ENCODE results near the gene MIA3. TPM values are rescaled to one million over a fixed set of nuclear protein-coding genes. Genes with fewer than 3 reads are reported as not detected.

The MIA3 gene
- total and polyA plus RNA-seq, 9 of the 15 experiments (the other 6 are each of a cell fraction or from before 2014, with no cell fraction given): 21.6 to 89.4 (median 40.8) TPM

DNA sequence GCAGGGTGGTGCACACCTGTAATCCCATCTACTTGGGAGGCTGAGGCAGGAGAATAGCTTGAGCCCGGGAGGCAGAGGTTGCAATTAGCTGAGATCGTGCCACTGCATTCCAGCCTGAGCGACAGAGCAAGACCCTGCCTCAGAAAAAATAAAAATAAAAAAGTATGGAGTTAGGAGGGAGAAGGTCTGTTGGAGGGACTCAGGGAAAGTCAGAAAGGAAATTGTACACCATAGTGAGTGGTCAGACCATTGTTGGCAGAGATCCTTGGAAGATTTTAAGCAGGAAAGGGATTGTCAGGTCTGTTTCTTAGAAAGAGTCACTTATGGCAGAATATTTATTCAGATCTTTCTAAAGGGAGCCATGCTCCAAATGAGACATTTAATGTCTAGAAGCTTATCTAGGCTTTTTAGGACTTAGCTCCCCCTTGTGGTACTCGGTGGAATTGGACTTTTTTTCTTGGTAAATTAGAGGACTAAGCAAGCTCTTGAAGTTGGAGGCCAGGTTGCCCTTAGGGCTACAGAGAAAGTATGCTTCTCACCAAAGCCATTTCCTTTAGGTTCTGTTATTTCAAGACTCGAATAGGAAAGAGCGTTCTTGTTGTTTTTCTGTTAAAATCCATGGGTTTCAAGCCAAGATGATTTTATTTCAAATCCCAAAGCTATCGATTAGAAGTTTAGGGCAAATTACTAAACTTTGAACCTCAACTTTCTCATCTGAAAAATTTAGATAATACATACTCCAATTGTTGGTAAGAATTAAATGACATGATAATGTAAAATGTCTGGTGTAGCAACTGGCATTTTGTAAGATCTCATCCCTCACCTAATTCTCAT is 16.5 kb downstream of the MIA3 start (continued):
- TF ChIP-seq, protein P1, sequence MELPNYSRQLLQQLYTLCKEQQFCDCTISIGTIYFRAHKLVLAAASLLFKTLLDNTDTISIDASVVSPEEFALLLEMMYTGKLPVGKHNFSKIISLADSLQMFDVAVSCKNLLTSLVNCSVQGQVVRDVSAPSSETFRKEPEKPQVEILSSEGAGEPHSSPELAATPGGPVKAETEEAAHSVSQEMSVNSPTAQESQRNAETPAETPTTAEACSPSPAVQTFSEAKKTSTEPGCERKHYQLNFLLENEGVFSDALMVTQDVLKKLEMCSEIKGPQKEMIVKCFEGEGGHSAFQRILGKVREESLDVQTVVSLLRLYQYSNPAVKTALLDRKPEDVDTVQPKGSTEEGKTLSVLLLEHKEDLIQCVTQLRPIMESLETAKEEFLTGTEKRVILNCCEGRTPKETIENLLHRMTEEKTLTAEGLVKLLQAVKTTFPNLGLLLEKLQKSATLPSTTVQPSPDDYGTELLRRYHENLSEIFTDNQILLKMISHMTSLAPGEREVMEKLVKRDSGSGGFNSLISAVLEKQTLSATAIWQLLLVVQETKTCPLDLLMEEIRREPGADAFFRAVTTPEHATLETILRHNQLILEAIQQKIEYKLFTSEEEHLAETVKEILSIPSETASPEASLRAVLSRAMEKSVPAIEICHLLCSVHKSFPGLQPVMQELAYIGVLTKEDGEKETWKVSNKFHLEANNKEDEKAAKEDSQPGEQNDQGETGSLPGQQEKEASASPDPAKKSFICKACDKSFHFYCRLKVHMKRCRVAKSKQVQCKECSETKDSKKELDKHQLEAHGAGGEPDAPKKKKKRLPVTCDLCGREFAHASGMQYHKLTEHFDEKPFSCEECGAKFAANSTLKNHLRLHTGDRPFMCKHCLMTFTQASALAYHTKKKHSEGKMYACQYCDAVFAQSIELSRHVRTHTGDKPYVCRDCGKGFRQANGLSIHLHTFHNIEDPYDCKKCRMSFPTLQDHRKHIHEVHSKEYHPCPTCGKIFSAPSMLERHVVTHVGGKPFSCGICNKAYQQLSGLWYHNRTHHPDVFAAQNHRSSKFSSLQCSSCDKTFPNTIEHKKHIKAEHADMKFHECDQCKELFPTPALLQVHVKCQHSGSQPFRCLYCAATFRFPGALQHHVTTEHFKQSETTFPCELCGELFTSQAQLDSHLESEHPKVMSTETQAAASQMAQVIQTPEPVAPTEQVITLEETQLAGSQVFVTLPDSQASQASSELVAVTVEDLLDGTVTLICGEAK (IDR thresholded peaks at IDR 0.05): no peak
- TF ChIP-seq, protein P1 (CRISPR knock-in tag; IDR thresholded peaks at IDR 0.05): no peak
- TF ChIP-seq MYC (IDR thresholded peaks at IDR 0.05; ENCODE audit: low read depth, low read length): peak; percentile 40; the same call in 1 of the 2 replicates
- no peak for TF ChIP-seq MYC (CRISPR knock-in tag; IDR thresholded peaks at IDR 0.05; ENCODE audit: borderline replicate concordance, low read depth)
- TF ChIP-seq POLR2B (IDR thresholded peaks at IDR 0.05; ENCODE audit: low read depth, partially characterized antibody): no peak
- TF ChIP-seq, protein P2, sequence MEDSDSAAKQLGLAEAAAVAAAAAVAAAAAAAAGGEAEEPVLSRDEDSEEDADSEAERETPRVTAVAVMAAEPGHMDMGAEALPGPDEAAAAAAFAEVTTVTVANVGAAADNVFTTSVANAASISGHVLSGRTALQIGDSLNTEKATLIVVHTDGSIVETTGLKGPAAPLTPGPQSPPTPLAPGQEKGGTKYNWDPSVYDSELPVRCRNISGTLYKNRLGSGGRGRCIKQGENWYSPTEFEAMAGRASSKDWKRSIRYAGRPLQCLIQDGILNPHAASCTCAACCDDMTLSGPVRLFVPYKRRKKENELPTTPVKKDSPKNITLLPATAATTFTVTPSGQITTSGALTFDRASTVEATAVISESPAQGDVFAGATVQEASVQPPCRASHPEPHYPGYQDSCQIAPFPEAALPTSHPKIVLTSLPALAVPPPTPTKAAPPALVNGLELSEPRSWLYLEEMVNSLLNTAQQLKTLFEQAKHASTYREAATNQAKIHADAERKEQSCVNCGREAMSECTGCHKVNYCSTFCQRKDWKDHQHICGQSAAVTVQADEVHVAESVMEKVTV (CRISPR knock-in tag; IDR thresholded peaks at IDR 0.05): peak; percentile 83
- 0 out of 4 replicates have a peak, but pooled peaks of 1 of the 2 experiments have one; percentile 27 for TF ChIP-seq MAZ (CRISPR knock-in tag; conservative IDR thresholded peaks at IDR 0.05 in 1 of 2, IDR thresholded peaks at IDR 0.05 in 1 of 2)
- peak; percentile 60 for TF ChIP-seq KLF16 (IDR thresholded peaks at IDR 0.05)
